ENCODE results near the gene CACNA2D1. TPM values are rescaled to one million over a fixed set of nuclear protein-coding genes. Genes with fewer than 3 reads are reported as not detected.

The CACNA2D1 gene
- total and polyA plus RNA-seq, 2 donors (not counting 1 experiment from before 2014, with no cell fraction given) = 31.7 to 64.4 TPM

DNA sequence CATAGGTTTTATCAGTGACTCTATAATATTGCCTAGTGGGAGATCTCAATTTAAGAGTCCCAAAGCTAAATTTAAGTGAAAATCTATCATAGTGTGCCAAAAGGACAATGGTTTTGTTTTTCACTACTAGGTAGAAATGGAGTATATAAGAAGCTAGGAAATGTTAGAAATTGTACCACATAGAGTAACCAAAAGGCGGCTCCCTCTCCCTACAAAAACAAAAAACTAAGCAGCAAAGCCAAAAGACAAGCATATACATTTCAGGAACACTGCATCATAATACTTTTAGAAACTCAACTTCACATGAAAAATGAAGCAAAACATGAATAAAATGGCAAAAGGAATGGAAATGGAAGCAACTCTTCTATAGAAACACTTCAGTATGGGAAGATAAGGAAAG lies 271.6 kb downstream of the CACNA2D1 start:
- peak in 1 of 2 donors; percentile 25 for DNase-seq (ENCODE audit: low read depth in 2 of 2)
- Histone ChIP-seq H3K27ac (ENCODE audit: insufficient read depth, low read length) (no peak overlapping the region), H3K4me2 (ENCODE audit: extremely low read depth, insufficient read depth, low read length) (no peak overlapping the region)

DNA sequence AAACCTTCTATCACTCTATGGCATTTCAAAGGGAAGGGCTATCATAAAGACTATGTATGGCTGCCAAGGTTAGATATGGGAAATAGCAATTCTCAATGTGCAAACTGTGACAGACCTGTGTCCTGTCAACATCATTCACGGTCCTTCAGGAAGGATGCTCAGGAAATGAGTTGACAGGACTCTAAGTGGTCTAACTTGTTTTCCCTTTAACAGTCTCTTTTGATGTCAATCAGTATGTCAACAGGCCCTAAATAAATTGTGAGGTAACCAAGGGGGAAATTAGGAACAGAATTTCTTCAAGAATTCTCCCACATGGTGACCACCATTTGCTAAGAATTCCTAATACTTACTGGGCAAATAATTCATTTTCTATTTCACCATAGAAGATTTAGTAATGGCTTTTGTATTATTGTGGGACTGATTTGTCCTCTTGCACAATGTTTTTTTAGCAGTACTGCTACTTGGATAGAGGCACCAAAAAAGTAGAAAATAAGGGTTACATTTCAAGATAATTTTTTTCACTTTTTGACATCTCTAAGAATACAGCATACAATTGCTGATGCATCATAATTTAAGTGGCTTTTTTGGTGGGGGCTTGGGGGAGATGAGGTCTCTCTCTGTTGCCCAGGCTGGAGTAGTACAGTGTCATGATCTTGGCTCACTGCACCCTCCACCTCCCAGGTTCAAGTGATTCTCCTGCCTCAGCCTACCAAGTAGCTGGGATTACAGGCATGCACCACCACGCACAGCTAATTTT lies 275.8 kb downstream of the CACNA2D1 start:
- no peaks in the 10 kb centered on the region for H3K9me3 ChIP-seq (ENCODE audit: control insufficient read depth, insufficient read depth, low read depth, low read length)
- no peak overlapping the region for H2AFZ ChIP-seq (ENCODE audit: low read length)
- no peak for DNase-seq (ENCODE audit: low read depth in 2 of 2)
- H3K4me1 ChIP-seq (ENCODE audit: control insufficient read depth, extremely low read depth, insufficient read depth, low read length) = peaks cover 3% of the 10 kb centered on the region
- no peak overlapping the region for H3K4me3 ChIP-seq (replicated peaks in 1 of 4; ENCODE audit: control extremely low read depth in 1 of 4, insufficient read depth in 1 of 4, low read depth in 3 of 4, low read length in 4 of 4)
- H3K4me2 ChIP-seq (ENCODE audit: extremely low read depth, insufficient read depth, low read length) = no peak overlapping the region
- H3K27ac ChIP-seq (ENCODE audit: insufficient read depth, low read length) = no peak overlapping the region
- TF ChIP-seq, protein P1, sequence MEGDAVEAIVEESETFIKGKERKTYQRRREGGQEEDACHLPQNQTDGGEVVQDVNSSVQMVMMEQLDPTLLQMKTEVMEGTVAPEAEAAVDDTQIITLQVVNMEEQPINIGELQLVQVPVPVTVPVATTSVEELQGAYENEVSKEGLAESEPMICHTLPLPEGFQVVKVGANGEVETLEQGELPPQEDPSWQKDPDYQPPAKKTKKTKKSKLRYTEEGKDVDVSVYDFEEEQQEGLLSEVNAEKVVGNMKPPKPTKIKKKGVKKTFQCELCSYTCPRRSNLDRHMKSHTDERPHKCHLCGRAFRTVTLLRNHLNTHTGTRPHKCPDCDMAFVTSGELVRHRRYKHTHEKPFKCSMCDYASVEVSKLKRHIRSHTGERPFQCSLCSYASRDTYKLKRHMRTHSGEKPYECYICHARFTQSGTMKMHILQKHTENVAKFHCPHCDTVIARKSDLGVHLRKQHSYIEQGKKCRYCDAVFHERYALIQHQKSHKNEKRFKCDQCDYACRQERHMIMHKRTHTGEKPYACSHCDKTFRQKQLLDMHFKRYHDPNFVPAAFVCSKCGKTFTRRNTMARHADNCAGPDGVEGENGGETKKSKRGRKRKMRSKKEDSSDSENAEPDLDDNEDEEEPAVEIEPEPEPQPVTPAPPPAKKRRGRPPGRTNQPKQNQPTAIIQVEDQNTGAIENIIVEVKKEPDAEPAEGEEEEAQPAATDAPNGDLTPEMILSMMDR (conservative IDR thresholded peaks at IDR 0.05 in 1 of 2, IDR thresholded peaks at IDR 0.05 in 1 of 2; ENCODE audit: low read depth in 1 of 2, low read length in 2 of 2) = no peak
- TF ChIP-seq EZH2 (IDR thresholded peaks at IDR 0.05; ENCODE audit: low read length, missing control alignments) = no peak
- no peaks in the 10 kb centered on the region for H3K36me3 ChIP-seq (ENCODE audit: control insufficient read depth, insufficient read depth, low read length)
- H3K27me3 ChIP-seq (ENCODE audit: control insufficient read depth, insufficient read depth, low read length) = no peaks in the 10 kb centered on the region
- H3K79me2 ChIP-seq (ENCODE audit: control insufficient read depth, insufficient read depth, low read length) = no peaks in the 10 kb centered on the region
- no peak overlapping the region for H3K9ac ChIP-seq (ENCODE audit: insufficient read depth, low read length)
- no peaks in the 10 kb centered on the region for H4K20me1 ChIP-seq (ENCODE audit: control insufficient read depth, extremely low read depth, insufficient read depth, low read length)

More for the DNA sequence above, 271.6 kb downstream of the CACNA2D1 start:
- Histone ChIP-seq H3K9me3 (ENCODE audit: control insufficient read depth, insufficient read depth, low read depth, low read length) (no peaks in the 10 kb centered on the region), H3K79me2 (ENCODE audit: control insufficient read depth, insufficient read depth, low read length) (no peaks in the 10 kb centered on the region), H3K9ac (ENCODE audit: insufficient read depth, low read length) (no peak overlapping the region), H4K20me1 (ENCODE audit: control insufficient read depth, extremely low read depth, insufficient read depth, low read length) (no peaks in the 10 kb centered on the region), H3K4me1 (ENCODE audit: control insufficient read depth, extremely low read depth, insufficient read depth, low read length) (no peaks in the 10 kb centered on the region), H3K27me3 (ENCODE audit: control insufficient read depth, insufficient read depth, low read length) (no peaks in the 10 kb centered on the region), H3K4me3 (replicated peaks in 1 of 4; ENCODE audit: control extremely low read depth in 1 of 4, insufficient read depth in 1 of 4, low read depth in 3 of 4, low read length in 4 of 4) (no peak overlapping the region), H3K36me3 (ENCODE audit: control insufficient read depth, insufficient read depth, low read length) (no peaks in the 10 kb centered on the region), H2AFZ (ENCODE audit: low read length) (no peak overlapping the region)
- no peak for TF ChIP-seq EZH2 (IDR thresholded peaks at IDR 0.05; ENCODE audit: low read length, missing control alignments)
- TF ChIP-seq, protein P1 (conservative IDR thresholded peaks at IDR 0.05 in 1 of 2, IDR thresholded peaks at IDR 0.05 in 1 of 2; ENCODE audit: low read depth in 1 of 2, low read length in 2 of 2) = peak in 1 of 2 donors; percentile 13

DNA sequence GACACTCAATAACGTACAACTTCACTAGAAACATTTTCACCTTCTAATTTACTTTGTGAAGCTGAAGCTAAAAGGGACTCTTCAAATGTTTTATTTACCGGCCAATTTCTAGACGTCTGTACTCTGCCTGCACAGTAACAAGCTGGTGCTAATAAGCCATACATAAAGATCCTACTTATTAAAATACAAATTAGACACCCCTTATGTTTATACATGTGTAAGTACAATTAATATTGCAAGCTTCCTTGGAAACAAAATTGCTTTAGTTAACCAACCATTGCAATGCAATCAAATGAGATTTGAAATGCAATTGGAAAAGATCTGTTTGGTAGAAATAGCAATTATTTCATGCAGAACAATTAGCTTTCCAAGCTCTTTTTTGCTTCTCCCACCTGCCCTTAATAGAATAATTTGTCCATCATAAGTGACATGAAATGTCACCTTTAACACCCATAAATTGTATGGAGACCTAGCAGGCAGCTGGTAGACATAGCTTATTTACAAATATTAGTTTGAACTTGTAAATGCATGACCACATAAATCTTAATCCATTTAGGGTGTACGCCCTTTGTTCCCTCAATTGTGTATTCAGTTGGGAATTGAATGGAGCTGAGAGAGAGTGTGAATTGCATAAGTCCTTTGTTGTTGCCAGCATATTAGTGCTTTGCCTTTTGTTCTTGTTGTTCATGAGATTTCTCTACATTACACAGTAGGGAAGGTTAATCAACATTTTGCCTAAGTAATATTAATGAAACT lies 277.1 kb downstream of the CACNA2D1 start:
- H3K9me3 ChIP-seq (ENCODE audit: control insufficient read depth, insufficient read depth, low read depth, low read length) = no peaks in the 10 kb centered on the region
- H3K27ac ChIP-seq (ENCODE audit: insufficient read depth, low read length) = no peak overlapping the region
- H3K36me3 ChIP-seq (ENCODE audit: control insufficient read depth, insufficient read depth, low read length) = no peaks in the 10 kb centered on the region
- H3K9ac ChIP-seq (ENCODE audit: insufficient read depth, low read length) = no peak overlapping the region
- no peaks in the 10 kb centered on the region for H3K79me2 ChIP-seq (ENCODE audit: control insufficient read depth, insufficient read depth, low read length)
- no peak overlapping the region for H3K4me2 ChIP-seq (ENCODE audit: extremely low read depth, insufficient read depth, low read length)
- H3K27me3 ChIP-seq (ENCODE audit: control insufficient read depth, insufficient read depth, low read length) = no peaks in the 10 kb centered on the region
- no peak overlapping the region for H3K4me3 ChIP-seq (replicated peaks in 1 of 4; ENCODE audit: control extremely low read depth in 1 of 4, insufficient read depth in 1 of 4, low read depth in 3 of 4, low read length in 4 of 4)
- H3K4me1 ChIP-seq (ENCODE audit: control insufficient read depth, extremely low read depth, insufficient read depth, low read length) = peaks cover 3% of the 10 kb centered on the region
- H4K20me1 ChIP-seq (ENCODE audit: control insufficient read depth, extremely low read depth, insufficient read depth, low read length) = no peaks in the 10 kb centered on the region
- no peak overlapping the region for H2AFZ ChIP-seq (ENCODE audit: low read length)
- no peak for TF ChIP-seq EZH2 (IDR thresholded peaks at IDR 0.05; ENCODE audit: low read length, missing control alignments)
- TF ChIP-seq, protein P1 (conservative IDR thresholded peaks at IDR 0.05 in 1 of 2, IDR thresholded peaks at IDR 0.05 in 1 of 2; ENCODE audit: low read depth in 1 of 2, low read length in 2 of 2) = no peak
- no peak for DNase-seq (ENCODE audit: low read depth in 2 of 2)

Data from fibroblast of lung (primary cell).